ENCODE measurements around the gene PRELID3B.

- TF ChIP-seq CTCF (IDR thresholded peaks at IDR 0.05; ENCODE audit: low read depth, low read length, poor library complexity, severe bottlenecking) (no peak), EZH2phosphoT487 (IDR thresholded peaks at IDR 0.05; ENCODE audit: borderline replicate concordance, low read length) (no peak)
Measured at GRCh38 chr20:59073582-59073981, 31.0 kb upstream of the PRELID3B start.

Measured in DOHH2 (cell line).